Smooth muscle cell of the brain vasculature (primary cell): ENCODE results near the gene CSRP2.

ENCODE experiments used
- DNase-seq: peaks from one replicate; pipeline ENCODE4 v3.0.0-alpha.2; 2012; ENCODE audit warnings: low read depth, low spot score

CSRP2 gene

DNA sequence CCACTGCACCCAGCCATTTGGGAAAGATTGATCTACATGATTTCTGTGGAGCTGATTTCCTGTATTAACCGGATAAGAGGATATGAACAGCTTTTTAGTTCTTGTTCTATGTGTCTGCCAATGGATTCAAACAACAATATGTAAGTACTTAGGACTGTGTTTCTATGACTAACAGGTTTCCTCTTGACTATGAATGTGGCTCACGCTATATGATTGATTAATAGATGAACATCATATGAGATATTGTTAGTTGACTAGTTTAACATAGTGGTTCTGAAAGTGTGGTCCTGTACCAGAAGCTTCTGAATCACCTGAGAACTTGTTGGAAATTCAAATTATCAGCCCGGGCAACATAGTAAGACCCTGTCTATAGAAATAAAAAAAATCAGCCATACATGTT lies 12.8 kb upstream of the CSRP2 start:
- DNase-seq: no peak

DNA sequence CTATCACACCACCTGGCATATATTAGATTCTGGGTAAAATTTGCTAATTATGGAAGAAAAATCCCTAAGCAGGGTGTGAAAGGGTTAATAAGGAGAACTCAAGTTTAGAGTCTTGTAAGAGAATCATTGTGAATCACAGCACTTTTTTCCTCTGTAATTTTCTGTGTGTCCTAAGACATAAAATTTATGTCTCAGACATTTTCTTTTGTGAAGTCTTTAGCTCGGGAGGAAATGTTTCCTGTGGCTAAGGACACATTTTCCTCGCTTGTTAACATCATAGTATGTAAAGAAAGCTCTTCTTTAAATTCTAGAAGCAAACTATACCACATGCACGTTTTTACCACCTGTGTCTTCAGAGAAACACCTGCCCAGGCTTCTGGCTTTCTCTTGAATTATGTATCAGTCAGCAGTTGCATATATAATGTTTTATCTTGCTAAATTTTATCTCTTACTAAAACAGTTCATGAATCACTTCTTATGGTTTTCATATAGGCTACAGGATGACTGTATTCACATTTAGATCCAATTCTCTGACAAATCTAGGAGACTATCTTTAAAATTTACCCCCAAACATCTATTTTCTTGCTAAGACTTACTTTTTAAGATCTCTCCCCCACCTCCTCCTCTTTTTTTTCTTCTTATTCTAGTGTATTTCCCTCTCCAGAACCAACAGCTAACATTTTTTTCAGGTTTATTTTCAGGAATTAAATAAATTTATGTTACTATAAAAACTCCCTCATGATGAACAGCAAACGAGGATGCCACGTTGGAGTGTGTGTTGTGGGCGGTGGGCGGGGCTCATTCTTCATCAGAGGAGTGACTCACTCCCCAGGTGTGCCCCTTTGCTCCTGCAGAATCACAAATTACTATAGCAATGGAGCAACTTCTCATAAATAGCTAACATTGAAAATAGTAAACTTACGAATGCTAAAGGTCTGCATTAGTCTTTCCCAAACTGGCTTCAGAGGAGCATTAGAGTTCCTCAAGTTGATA lies 11.6 kb upstream of the CSRP2 start:
- DNase-seq: no peak

DNA sequence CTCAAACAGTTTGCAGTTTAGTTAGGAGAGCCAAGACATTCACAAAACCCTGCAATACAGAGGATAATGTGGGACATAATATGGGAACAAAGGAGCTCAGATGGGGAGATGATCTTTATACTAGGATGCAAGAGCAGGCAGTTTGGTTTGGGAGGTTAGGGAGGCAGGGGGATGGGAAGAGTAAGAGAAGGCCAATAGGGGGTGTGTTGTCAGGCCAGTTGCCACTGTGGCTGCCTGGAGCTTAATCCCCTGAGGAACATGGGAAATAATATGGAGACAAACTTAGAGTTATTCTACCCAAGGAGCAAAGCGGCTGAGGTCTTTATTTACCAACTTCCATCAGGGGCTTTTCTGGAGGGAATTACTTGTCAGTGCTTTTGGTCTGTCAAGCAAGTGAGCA lies 10.0 kb upstream of the CSRP2 start:
- DNase-seq: no peak

DNA sequence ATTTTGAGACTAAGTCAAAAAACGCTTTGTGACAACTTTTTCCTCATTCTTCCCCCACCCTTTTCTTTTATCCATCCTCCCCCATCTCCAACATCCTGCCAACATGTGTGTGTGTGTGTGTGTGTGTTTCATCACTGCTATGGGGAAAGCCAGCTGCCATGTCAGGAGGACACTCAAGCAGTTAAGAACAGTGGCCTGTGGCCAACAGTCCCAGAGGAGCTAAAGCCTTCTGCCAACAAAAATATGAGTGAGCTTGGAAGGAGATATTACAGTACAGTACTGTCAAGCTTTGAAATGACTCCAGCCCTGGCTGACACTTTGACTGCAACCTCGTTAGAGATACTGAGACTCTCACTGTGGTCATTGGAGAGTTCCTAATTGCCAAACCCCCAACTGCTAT lies 5.0 kb upstream of the CSRP2 start:
- DNase-seq: no peak

DNA sequence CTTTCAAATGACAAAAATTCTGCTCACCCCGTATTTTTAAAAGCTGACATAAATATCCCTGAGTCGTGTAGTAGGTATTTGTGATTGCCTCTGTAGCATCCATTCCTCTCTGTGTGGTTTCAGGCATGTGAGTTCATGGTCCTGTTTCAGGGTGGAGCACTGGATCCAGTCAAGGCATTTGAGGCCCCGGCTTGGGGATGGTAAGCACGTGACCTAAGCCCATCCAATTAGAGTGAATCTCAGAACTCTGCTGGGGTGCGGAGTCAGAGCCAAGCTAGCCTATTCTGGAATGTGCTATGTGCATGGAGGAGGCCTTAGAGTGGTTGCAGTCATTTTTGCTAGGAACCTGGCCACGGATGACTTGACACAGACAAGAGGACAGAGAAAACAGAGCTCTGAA lies 4.3 kb upstream of the CSRP2 start:
- DNase-seq: no peak

DNA sequence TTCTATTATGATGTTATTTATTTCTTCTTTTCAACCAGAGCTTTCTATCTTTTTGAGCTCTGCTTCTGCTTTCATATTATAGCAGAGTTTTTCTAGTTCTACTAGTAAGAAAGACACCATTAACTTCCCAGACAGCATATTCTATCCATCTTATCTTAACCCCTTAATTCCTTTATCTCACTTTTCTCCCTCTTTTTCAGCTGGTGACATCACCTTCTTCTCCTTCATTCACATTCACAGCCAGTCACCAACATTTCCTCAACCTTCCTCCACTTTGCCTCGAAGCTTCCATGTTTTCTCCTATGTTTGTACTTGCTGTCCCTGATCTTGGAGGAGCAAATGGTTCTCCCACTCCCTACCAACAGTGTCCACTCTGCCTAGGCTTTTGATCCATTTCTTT lies 3.5 kb upstream of the CSRP2 start:
- DNase-seq: no peak

DNA sequence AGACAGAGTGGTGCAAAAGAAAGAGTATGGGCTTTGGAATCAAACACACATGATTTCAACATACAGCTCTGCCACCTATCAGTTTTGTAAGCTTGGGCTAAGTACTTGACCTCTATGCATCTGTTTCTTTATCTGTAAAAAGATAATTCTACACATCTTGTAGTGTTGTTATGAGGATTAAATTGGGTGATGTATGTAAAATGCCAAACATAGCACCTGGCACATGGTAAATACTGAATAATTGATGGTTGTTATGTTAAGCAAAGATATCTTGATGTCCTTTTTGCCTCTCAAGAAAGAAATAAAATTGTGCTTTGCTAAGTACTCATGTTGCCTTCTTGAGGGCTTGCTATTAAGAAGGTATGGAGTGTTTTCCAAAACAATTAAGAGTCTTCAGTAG lies 2.3 kb upstream of the CSRP2 start:
- DNase-seq: no peak

DNA sequence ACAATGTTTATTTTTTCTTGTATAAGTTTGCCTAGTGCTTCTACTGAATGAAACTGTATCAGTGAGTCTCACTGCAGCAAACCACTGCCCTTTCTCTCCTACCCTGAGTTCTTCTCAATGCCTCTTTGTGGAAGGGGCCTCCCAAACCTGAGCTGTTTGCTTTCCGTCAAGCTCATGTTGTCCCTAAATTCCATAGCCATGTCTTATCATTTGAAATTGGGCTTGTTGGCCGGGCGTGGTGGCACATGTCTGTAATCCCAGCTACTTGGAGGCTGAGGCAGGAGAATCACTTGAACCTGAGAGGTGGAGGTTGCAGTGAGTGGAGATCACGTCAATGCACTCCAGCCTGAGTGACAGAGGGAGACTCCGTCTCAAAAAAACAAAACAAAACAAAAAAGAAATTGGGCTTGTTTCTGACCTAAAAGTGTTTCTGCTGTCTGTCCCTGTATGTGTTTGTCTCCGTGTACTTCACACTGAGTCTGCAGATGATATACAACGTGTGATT lies 1.8 kb upstream of the CSRP2 start:
- DNase-seq: no peak

DNA sequence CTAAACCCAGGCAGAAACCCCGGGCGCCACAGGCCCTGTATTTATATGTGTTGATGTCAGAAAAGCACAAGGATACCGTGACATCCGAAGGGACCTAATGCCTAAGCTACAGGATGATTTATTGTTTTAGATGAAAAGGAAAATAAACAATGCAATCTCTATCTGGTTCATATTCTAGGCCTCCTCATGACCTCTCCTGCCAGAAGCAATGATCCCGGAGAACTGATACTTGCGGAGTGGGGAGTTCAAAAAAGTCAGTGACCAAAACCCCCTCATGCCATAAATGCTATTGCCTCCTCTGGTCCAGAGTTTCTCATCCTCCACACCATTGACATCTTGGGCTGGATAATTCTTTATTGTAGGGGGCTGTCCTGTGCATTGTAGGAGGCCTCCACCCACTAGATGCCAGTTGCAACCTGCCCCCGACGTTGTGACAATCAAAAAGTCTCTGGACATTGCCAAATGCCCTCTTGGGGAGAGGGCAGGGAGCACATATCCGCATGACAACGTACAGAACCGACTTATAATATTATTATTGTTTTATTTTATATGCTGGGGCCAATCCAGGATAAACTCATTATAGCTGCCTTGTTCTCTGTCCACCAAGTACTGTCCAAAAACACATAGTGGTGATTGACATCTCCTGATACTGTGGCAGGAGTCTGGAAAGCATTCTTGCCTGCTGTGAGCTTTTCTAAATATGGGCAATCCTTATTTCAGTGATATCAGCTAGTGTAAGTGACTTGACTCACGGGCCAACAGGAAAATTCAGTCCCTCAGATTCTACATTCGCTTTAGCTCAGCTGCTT lies 1.1 kb upstream of the CSRP2 start:
- DNase-seq: no peak

DNA sequence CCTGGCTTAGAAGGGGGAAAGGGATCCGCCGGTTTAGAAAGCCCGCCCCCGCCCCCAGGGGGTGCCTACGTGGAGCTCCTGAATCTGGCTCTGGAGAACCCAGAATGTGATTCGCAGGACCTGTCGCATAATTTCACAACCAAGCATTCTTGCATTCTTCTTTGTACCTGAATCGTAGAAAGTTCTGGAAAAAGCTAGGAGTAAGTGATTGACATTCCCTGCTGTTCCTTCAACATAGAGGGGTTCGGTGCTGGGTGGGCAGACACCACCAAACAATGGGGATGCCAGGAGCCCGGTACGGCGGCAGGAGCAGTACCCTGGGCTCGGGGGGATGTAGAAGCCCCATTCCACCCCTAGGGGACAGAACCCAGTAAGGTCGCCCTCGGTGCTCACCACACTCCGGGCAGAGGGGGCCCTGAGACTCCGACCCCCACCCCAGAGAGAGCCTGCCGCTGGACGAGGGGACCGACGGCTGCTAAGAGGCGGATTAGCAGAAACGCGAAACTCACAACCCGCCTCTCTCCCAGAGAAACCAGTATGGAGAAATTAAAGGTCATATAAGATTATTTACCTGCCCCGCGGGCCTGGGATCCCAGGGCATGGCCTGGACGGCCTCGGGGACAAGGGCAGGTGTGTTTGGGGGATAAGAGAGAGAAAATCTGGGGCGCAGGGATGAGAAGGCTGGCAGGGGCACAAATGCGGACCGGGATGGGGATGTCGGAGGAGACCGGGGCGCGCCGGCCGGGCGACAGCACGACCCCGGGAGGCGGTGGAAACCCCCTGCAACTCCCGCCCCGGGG lies 520 bp downstream of the CSRP2 start:
- no peak for DNase-seq

DNA sequence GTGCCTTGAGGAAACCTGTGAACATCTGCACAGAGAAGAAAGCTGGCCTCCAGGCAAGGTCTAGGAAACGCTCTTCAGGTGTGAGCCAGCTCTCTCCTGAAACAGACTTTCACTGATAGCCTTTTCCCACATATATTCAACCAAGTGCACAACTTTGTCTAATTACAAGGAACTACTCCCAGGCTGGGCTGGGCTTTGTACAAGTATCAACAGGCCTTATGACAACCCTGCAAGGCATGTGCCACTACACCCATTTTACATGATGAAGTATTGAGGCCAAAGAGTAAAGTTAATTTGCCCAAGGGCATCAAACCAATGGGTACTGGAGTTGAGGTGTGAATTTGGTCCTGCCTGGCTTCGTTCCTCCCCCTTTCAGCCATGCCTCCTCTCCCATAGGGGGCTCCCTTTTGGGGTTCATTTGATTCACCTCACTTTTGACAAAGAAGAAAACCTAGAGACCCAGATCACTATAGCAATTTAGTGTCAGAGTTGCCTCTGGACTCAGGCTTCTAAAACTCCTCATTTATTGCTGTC lies 2.1 kb downstream of the CSRP2 start:
- no peak for DNase-seq

DNA sequence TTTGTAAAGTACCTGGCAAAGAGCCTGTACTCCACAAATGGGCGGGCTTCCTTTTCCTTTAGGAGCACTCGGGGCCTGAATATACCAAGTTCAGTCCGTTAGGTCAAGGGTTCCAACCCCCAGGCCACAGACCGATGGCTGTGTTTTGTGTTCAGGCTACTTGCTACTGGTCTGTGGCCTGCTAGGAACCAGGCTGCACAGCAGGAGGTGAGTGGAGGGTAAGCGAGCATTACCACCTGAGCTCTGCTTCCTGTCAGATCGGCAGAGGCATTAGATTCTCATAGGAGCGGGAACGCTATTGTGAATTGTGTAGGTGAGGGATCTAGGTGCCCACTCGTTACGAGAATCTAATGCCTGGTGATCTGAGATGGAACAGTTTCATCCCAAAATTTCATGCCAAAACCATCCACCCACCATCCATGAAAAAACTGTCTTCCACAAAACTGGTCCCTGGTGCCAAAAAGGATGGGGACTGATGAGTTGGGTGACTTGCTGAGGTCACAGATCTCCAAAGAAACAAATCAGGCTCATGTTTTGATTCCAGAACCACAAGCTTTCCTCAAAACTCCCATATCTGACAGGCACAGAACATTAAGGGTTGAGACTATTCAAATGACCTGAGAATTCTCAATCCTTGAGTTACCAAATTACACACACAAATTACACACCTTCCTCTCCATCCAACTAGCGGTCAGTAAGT lies 4.2 kb downstream of the CSRP2 start:
- no peak for DNase-seq

DNA sequence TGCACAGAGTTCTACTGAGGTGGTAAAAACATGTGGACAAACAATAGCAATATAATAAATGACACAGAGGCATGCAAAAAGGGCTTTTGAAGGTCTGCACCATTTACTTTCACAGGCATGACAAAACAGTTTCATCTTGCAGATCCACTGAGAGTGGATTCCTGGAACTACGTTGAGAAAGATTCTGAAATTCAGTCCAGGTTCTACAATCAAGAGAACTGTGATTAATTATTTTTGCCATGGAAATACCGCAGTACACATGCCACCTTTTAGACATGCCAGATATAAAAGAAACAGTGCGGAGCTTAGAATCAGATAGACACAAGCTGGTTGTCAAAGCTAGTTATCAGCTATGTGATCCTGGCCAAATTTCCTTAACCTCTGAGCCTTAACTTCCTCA lies 4.8 kb downstream of the CSRP2 start:
- DNase-seq: no peak

DNA sequence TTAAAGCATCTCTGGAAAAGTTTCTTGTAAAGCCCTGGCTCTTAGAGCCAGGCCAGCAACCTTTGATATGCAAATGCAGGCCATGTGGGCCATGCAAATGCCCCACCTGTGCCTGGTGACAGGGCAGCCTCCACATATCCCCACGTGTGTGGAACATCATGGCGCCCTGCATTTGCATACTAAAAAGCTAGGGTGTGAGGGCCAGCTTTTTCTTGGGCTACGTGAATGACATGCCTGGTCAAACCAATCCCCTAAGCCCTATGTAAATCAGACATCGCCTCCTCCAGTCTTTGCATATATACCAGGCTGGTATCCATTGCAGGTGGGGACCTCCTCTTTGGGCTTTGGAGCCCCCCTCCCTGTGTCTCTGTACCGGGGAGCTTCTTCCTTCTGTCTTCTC lies 6.4 kb downstream of the CSRP2 start:
- DNase-seq: no peak

DNA sequence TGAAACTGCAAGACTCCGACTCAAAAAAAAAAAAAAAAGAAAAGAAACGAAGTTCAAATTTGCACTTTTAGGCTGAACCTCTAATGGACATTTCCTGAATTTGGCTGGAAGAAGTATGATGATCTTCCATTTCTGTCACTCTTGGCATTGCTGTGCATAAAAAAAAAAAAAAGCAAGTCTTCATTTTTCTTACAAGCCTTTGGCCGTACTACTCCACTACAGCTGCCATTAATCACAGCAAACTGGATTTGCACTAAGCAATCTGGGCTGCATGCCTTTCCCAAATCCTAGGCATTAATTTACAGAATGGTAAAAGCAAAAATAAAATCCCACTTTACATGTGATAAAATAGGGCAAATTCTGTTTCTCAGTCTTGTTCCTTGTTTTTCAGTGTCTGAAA lies 7.1 kb downstream of the CSRP2 start:
- no peak for DNase-seq

DNA sequence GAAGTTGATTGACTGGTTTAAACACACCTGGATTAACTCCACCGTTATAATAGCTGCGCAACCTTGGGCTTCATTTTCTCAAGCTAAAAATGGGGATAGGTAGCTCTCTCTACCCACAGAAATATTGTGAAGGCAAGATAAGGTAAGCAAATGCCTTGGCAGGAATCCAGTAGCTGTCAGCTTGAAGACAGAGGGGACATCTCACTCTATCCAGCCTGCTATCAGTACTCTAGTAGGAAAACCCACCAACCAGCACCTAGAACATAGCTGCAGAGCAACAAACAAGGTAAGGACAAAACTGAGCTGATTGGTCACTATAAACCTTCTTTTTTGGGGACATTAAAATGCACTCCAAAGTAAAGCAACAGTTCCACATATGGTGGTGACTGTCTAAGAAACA lies 7.7 kb downstream of the CSRP2 start:
- DNase-seq: no peak

DNA sequence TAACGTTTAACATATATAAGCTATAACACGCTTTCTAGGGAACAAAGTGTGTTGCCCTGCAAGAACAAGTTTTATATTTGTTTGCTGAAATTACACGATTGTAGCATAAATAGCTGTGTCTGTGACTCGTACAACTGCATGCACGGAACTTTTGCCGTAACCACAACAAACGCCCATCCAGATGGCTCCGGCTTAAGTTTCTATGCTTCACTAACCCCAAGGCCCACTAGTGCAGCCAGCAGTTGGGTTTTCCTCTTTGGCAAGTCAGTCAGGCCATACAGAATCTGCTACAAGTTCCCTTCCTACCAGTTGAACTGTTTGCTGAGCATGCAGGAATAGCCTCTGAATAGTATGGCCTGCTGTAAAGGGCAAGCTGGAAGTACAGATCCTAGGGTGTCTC lies 12.1 kb downstream of the CSRP2 start:
- no peak for DNase-seq

DNA sequence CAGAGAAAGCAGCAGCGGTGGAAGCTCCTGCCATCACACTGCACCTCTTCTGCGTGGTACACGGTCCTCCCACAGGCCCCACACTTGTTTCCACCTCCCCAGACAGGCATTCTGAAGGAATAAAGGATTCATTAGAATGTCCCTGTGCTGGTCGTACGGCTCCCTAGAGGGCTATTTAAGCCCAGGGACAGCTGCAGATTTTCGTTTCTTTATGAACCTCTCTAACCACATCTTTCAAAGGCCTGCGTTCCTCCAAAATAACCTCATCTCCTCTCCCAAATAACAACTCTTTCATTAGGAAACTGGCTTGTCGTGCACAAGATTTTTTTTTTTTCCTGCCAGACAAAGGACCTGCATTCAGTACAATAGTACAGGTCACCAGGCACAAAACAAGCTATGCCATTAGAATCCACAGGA lies 12.7 kb downstream of the CSRP2 start:
- no peak for DNase-seq

DNA sequence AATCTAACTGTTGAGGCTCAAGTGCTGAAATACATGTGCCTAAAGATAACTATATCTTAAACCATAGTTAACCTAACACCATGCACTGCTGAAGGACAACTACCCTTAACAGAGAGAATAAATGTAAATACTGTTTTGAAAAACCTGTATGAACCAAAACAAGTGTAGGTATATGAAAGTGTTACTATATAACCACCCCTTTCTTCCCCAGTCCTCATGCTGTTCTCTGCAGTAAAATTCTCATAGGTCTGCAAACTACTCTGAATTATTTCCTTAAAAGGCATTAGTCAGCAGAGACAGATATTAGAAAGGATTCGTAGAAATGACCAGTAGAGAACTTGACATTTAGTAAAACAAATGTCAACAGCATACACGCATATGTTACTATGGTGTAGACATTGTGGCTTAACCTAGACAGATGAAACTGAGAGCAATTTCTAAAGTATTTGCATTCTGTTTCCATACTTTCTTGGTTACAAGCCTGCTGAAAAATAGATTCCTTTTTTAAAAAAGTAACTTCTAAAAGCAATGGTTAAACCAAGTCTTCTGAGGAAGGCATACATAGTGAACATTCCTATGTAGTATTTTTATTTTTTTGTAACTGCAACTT lies 13.9 kb downstream of the CSRP2 start:
- no peak for DNase-seq

DNA sequence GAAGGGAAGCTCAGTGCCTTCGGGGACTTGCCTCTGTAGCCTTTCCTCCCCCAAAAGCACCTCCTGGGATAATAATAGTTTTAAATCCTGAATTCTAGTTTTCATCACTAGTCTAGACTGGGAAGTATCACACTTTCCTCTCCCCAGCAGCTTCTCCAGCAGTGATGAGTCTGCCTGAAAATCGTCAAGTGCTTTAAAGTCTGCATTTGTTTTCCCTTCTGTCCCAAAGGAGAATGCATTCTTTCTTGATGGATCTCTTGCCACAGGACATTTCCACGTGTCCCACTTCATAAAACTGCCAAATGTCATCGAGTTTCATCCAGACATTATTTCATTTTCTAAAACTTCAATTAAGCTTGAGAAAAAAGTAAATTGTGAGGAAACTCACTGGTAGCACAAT lies 15.0 kb downstream of the CSRP2 start:
- no peak for DNase-seq
